DMS 273 (cell line): ENCODE measurements around the gene MECP2.

Experiments used
- DNase-seq: peaks from one replicate; lab custom pipeline; 2025; ENCODE audit not compliant: unreplicated experiment; lab: John Stamatoyannopoulos, UW

Gene MECP2

GRCh38 chrX:154038656-154039055 lies 58.9 kb downstream of the MECP2 start:
- DNase-seq, result no peak

DNA sequence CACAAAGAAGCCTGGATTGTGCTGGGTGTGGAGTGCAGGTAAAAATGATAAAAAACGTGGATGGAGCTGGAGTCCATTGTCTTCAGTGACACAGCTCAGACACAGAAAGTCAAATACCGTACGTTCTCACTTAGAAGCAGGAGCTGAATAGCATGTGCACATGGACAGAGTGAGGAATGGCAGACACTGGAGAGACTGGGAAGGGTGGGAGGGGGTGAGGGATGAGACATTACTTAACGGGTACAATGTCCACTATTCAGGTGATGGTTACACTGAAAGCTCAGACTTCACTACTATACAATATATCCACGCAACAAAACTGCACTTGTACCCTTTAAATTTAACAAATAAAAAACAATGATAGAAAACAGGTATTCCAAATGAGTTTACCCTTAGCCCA lies 59.8 kb downstream of the MECP2 start:
- no peak for DNase-seq

GRCh38 chrX:154036513-154036912 lies 61.0 kb downstream of the MECP2 start:
- no peak for DNase-seq

DNA sequence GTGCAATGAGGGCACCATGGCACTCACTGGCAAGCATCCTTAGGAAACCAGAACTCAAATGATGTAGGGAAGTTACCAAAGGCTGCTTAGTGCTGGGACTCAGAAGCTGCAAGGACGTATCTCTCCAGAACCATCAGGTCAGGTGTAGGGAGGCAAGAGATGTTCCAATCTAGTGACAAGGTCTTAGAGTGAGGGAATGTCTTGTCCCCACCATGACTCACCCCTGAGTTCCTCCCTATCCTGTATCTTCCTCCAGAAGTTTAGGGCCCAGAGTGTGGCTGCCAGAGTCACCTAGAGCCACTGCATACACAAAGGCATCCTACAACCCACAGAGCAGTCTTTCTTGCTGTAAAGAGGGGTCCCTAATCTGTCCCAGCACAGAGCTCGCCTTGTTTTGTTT lies 63.7 kb downstream of the MECP2 start:
- DNase-seq, result no peak

GRCh38 chrX:154032653-154033052 lies 64.9 kb downstream of the MECP2 start:
- no peak for DNase-seq

DNA sequence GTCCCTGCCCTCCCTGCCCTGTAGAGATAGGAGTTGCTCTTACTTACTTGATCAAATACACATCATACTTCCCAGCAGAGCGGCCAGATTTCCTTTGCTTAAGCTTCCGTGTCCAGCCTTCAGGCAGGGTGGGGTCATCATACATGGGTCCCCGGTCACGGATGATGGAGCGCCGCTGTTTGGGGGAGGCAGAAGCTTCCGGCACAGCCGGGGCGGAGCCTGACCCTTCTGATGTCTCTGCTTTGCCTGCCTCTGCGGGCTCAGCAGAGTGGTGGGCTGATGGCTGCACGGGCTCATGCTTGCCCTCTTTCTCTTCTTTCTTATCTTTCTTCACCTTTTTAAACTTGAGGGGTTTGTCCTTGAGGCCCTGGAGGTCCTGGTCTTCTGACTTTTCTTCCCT lies 65.4 kb downstream of the MECP2 start:
- no peak for DNase-seq

GRCh38 chrX:154030715-154031305 lies 66.7 kb downstream of the MECP2 start:
- no peak for DNase-seq

DNA sequence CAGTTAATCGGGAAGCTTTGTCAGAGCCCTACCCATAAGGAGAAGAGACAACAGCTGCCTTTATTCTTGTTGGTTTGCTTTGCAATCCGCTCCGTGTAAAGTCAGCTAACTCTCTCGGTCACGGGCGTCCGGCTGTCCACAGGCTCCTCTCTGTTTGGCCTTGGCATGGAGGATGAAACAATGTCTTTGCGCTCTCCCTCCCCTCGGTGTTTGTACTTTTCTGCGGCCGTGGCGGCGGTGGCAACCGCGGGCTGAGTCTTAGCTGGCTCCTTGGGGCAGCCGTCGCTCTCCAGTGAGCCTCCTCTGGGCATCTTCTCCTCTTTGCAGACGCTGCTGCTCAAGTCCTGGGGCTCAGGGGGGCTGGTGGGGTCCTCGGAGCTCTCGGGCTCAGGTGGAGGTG lies 67.3 kb downstream of the MECP2 start:
- DNase-seq, result no peak

DNA sequence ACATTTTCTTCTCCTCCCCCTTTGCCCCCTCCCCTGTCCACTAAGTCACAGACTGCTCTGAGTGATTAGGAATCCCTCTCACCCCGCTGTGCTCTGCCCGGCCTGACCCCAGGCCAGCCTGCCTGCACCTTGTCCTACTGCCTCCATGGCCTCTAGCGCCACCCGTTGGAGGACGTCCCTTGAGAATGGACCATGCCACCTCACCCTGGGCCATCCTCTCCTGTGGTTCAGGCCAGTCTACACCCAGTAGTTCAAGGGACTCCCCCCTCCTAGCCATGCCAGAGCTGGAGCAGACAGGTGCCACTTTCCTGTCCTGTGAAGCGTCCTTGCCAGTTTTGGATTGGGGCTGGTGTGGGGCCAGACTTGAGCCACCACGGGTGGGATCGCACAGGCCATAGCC lies 68.1 kb downstream of the MECP2 start:
- DNase-seq, result no peak

DNA sequence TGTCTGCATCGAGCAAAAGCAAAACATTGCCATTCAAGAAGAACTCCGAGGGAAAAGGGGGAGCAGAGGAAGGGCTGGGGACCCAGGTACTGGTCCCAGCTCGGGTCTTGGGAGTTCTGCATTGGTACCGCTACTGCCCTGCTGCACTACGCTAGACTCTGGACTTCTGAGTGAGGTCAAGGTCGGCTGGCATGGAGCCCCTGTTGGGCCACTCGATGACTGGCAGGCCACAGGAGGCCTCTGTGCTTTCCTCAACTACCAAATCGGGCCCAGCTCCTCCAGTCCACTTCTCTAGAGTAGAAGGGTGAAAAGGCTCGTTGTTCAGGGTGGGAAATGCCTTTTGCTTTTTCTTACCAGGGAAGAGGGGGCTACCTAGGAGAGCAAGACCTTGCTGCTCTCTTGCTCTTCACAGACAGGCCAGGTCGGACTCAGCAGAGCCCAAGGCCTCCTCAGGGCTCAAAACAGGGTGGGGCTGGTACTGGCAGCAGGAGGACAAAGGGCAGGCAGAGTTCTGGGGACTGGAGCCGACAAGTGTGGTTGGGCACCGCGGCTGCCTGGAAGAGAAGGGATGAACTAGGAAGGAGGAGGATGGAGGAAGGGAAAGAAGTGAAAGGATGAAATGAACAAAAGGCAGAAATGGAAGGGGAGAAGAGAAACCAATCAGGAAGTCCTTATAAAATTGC lies 68.9 kb downstream of the MECP2 start:
- no peak for DNase-seq

DNA sequence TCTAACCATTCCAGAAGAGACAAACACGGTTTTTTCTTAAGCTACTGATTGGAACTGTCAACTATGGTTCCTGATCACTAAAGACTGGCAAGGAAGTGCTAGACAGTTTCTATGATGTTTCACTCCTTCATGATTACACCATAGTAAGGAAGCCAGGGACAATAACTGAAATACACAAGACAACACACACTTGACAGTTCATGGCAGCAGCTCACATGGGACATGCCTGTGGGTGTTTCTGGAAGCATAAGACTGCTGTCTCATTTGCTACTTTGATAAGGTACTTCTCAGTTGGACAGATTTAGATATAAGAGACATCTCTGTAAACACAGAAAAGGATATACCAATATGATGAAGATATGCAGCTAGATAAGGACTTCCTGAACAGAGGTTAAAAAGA lies 69.5 kb downstream of the MECP2 start:
- DNase-seq, result no peak

GRCh38 chrX:154027022-154027402 lies 70.5 kb downstream of the MECP2 start:
- no peak for DNase-seq

DNA sequence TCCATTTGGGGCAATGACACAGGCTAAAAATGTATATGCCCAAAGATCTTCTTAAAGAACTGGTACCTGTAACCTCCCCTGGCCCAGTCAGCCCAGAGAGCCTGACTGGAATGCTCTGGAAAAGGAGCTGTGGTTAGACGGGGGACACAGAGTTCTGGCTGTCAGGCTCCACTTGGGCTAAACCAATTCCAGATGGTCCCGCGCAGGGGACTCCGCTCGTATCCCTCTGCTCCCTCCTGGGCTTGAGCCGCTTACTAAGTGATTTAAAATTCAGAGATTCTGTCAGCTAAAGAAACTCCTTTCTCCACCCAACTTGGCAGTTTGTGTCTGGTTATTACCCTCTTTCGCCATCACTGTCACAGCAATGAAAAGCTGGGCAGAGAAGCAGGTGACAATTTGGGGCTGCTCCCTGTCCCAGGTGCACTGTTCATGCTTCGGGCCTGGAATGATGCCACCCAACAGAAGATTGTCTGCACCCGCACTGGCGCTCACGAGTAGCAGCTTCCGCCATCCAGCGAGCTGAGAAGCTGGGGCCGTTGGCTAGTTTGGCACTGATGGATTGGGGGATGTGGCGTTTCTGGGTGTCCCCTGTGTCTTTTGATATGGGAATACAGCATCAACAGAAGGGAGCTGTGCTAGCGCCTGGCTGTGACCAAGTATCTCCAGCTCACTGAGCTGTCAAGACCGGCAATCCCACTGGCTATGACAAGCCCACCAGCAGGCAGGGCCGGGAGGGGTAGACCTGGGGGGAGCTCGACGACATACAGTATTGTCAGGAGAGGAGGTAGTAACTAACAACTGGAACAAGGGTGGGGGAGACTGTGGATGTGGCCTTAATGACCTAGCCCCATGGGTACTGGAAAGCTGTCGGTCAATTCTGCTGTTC lies 71.1 kb downstream of the MECP2 start:
- DNase-seq, result no peak

DNA sequence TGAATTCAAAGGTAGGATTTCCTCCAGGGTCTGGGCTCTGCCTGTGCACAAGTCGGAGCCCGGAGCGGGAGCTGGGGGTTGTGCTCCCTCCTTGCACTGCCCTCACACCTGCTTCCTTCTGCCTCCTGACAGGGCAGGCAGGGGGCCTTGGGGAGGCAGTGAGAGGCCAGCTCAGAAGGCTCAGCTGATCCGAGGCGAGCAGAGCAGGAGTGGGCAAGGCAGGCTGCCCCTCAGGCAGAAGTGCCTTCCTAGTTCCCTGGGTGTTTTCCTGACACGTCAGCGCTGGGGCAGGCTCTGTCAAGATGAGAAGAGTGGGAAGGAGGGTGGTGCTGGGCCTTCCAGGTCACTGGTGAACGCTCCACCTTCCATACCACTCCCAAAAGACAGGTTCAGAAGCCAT lies 72.3 kb downstream of the MECP2 start:
- DNase-seq, result no peak

GRCh38 chrX:154024271-154024670 lies 73.2 kb downstream of the MECP2 start:
- no peak for DNase-seq

DNA sequence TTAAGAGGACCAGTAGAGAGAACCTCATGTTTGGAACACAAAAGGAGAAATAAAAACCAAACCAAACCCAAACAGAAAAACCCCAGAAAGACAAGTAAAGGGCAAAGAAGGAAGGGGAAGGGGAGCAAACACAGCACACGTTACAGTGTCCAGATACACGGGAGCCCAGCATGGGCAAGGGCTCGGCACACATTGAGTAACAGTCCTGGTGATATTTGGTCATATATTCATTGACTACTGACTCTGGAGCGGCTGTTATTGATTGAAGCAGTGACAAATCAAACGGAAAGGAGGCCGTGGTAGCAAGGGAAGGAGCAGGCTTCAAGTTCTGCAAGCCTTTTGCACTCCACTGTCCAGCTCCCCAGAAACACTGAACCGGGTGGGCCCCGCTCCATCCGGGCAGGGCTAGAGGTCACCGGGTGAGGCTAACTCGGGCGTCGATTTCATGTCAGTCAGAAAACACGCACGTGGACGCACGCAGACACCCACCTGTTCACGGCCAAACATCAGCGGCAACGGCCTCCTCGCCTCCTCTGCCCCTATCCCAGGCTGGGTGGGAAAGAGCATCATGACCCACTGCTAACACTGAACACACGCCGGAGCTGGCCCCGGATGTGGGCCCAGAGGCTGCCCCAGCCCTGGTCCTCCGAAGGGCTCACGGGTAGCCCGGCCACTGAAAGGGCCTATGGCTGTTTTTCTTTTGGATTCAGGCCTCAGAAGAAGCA lies 74.1 kb downstream of the MECP2 start:
- DNase-seq, result no peak

GRCh38 chrX:154022108-154022507 lies 75.4 kb downstream of the MECP2 start:
- DNase-seq, result peak; percentile 31

- no peak for DNase-seq
Observed at GRCh38 chrX:154021131-154021611, 76.3 kb downstream of the MECP2 start.

DNA sequence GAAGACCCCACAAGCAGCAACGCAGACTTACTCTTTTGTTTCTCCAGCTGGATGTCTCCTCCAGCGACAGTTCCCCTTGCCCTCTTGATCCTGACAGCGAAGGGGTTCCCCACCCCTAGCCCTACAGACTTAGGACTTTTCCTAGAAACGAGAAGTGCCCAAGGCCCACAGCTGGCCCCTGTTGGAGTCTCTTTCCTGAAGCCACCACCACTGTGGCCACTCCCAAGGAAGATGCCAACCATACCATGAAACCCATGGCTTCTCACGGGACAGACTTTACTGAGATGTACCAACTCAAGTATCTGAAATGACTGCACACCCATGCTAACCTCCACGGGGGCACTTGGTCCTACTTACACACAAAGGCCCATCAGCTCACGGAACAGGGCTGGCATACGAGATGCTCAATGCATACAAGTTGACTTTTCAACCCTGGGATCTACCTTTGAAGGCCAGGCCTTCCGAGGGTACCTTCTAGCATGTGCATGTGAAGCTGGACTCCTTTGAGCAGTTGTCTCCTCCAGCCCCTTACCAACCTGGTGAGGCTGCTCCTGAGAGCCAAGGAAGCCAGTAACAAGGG lies 76.9 kb downstream of the MECP2 start:
- no peak for DNase-seq

DNA sequence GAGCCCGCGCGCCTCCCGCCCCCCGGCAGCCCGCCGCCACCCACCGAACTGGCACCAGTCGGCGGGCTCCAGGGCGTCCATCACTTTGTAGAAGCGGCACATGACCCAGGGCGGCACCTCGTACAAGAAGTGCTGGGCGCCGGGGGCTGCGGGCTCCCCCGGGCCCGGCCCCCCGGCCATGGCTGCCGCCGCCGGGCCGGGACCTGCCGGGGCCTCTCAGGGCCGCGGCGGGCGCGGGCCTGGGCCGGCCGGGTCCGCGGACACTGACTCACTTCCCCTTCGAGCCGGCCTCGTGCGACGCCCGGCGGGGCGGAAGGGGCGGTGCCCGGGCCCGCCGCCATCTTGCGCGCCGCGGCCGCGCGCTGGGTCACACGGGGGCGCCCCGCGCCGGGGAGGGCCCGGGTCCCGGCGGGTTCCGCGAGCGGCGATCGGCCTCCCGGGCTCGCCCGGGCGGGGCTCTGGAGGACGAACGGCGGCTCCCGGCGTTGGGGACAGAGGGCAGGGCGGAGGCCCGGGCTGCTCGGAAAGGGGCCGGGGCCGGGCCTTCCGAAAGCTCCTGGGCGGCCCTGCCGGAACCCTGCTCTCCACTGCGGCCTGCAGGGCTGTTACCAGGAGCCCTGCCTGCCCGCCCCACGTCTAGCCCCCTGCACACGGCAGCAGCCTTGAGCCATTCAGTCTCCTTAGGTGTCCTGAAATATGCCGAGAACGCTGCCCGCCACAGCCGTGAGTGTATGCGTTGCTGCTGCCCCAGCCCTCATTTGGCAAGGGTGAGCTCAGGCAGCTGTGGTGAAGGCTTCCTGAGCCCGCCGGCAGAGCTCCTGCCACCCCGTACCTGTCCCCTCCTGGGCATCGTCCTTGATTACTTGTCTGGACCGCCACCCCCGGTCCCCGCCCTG lies 77.6 kb downstream of the MECP2 start, which contains the start of gene IRAK1:
Gene IRAK1 (minus strand): TSS at position 270 of the 896 bp plus-strand sequence. CDS start 90 bp downstream, at position 180.
- peak; percentile 84 for DNase-seq
